ENCODE measurements around the gene GMIP. TPM values are rescaled to one million over a fixed set of nuclear protein-coding genes. Genes with fewer than 3 reads are reported as not detected.
"Not testable (repeated sequence)": the region's sequence is repeated elsewhere in the genome, so short reads cannot be mapped to it uniquely, and the experiment has no call there.

Gene GMIP
- total and polyA plus RNA-seq, 2 experiments from 2014 or later = 3.1 to 5.0 TPM

DNA sequence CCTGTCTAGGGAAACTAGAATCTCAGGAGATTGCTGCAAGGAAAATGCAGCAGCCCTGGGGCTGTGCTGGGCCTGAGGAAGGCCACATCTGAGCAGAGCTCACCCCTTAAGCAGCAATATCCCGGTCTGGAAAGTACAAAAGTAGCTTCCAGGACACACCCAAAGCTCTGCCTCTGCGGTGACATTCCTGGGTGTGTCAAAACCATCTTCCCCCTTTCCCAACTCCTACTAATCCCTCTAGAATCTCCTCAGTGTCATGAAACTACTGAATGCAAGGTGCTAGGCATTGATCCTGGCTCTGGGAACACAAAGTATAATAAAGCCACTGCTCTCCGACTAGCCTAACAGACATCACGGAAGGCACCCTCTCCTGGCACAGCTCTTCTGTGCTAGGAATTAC is 30.0 kb downstream of the GMIP start:
- no peaks in the 10 kb centered on the region for H3K79me2 ChIP-seq (ENCODE audit: insufficient read depth)
- no peak overlapping the region for H3K9ac ChIP-seq
- no peak overlapping the region; the same call in 1 of the 2 replicates for H3K27ac ChIP-seq
- H3K4me1 ChIP-seq (ENCODE audit: insufficient read depth) = peaks cover 7% of the 10 kb centered on the region
- no peak for TF ChIP-seq EZH2phosphoT487 (IDR thresholded peaks at IDR 0.05; ENCODE audit: insufficient read depth, low read depth)
- no peak for TF ChIP-seq EZH2 (IDR thresholded peaks at IDR 0.05; ENCODE audit: insufficient read depth, poor library complexity, severe bottlenecking)
- no peak overlapping the region for H2AFZ ChIP-seq
- in situ Hi-C loops (cut with MboI) = no loop called here
- H3K9me2 ChIP-seq (ENCODE audit: insufficient read depth) = no peaks in the 10 kb centered on the region
- H3K36me3 ChIP-seq (ENCODE audit: low read depth) = no peaks in the 10 kb centered on the region
- H3K4me3 ChIP-seq = no peak overlapping the region
- H3K4me2 ChIP-seq (ENCODE audit: unreplicated experiment) = peak overlapping the region; percentile 54
- peak; percentile 71 for DNase-seq
- no peaks in the 10 kb centered on the region for H3K9me3 ChIP-seq (ENCODE audit: low read depth)
- 57 to 61% methylated on average over 4 of the region's 4 CpGs for WGBS, 2 experiments (ENCODE audit: low coverage in 1 of 2, low lambda C conversion rate in 2 of 2, missing lambda C conversion rate in 2 of 2)
- H3F3A ChIP-seq (ENCODE audit: insufficient read depth) = peaks cover 5% of the 10 kb centered on the region; the same call in 1 of the 2 replicates
- no peaks in the 10 kb centered on the region for H3K27me3 ChIP-seq (replicated peaks; ENCODE audit: insufficient read depth)
- H4K20me1 ChIP-seq (ENCODE audit: insufficient read depth) = no peaks in the 10 kb centered on the region

DNA sequence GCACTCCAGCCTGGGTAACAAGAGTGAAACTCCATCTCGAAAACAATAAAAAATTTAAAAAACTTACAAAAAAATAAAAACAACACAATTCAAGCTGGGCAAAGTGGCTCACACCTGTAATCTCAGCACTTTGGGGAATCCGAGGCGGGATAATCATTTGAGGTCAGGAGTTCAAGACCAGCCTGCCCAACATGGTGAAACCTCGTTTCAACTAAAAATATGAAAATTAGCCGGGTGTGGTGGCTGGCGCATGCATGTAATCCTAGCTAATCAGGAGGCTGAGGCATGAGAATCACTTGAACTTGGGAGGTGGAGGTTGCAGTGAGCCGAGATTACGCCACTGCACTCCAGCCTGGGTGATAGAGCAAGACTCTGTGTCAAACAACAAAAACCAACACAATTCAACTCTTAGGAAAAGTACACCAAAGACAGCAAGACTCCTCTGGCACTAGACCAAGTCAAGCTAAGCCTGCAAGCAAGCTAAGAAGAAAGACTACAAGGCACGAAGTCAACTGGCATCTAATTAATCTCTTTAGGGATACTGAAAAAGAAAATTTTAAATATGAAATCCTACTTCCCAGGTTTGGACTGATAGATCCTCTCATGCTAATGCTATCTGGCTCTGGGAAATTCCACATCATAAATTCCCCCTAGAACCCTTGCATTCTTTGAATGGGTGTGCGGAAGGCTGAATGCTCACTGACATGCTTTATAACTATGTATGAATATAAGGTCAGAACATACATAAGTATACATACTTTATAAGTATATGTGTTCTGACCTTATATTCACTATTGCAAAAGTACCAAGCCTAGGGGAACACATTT is 32.9 kb downstream of the GMIP start:
- H3K9me3 ChIP-seq (ENCODE audit: low read depth) = no peaks in the 10 kb centered on the region
- no peak overlapping the region for H3K9ac ChIP-seq
- H3K4me3 ChIP-seq = no peak overlapping the region
- H4K20me1 ChIP-seq (ENCODE audit: insufficient read depth) = no peaks in the 10 kb centered on the region
- H2AFZ ChIP-seq = no peak overlapping the region
- H3K79me2 ChIP-seq (ENCODE audit: insufficient read depth) = no peaks in the 10 kb centered on the region
- H3K4me2 ChIP-seq (ENCODE audit: unreplicated experiment) = no peak overlapping the region
- 90% methylated on average over 10 of the region's 10 CpGs for WGBS, 2 experiments (ENCODE audit: low coverage in 1 of 2, low lambda C conversion rate in 2 of 2, missing lambda C conversion rate in 2 of 2)
- peaks cover 5% of the 10 kb centered on the region; the same call in 1 of the 2 replicates for H3F3A ChIP-seq (ENCODE audit: insufficient read depth)
- TF ChIP-seq EZH2 (IDR thresholded peaks at IDR 0.05; ENCODE audit: insufficient read depth, poor library complexity, severe bottlenecking) = no peak
- TF ChIP-seq EZH2phosphoT487 (IDR thresholded peaks at IDR 0.05; ENCODE audit: insufficient read depth, low read depth) = no peak
- no peaks in the 10 kb centered on the region for H3K36me3 ChIP-seq (ENCODE audit: low read depth)
- no peak for DNase-seq
- H3K27me3 ChIP-seq (replicated peaks; ENCODE audit: insufficient read depth) = no peaks in the 10 kb centered on the region
- no peak overlapping the region for H3K27ac ChIP-seq
- in situ Hi-C loops (cut with MboI) = no loop called here
- peaks cover 7% of the 10 kb centered on the region for H3K4me1 ChIP-seq (ENCODE audit: insufficient read depth)
- no peaks in the 10 kb centered on the region for H3K9me2 ChIP-seq (ENCODE audit: insufficient read depth)

DNA sequence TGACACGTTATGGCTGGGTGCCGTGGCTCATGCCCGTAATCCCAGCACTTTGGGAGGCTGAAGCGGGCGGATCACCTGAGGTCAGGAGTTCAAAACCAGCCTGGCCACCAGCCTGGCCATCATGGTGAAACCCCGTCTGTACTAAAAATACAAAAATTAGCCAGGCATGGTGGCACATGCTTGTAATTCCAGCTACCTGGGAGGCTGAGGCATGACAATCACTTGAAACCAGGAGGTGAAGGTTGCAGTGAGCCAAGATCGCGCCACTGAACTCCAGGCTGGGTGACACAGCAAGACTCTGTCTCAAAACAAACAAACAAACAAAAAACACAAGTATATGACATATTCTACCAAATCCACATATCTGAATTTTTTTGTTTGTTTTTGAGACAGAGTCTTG is 36.8 kb downstream of the GMIP start:
- H3K36me3 ChIP-seq (ENCODE audit: low read depth); H2AFZ ChIP-seq; H3K27me3 ChIP-seq (replicated peaks; ENCODE audit: insufficient read depth); H3K27ac ChIP-seq; H3K79me2 ChIP-seq (ENCODE audit: insufficient read depth); DNase-seq; H4K20me1 ChIP-seq (ENCODE audit: insufficient read depth); H3K4me2 ChIP-seq (ENCODE audit: unreplicated experiment); H3K9me2 ChIP-seq (ENCODE audit: insufficient read depth); in situ Hi-C loops (cut with MboI); H3K9ac ChIP-seq; H3K4me1 ChIP-seq (ENCODE audit: insufficient read depth); H3F3A ChIP-seq (ENCODE audit: insufficient read depth); H3K9me3 ChIP-seq (ENCODE audit: low read depth); H3K4me3 ChIP-seq: not testable (repeated sequence)
- 94 to 95% methylated on average over 8 of the region's 8 CpGs for WGBS, 2 experiments (ENCODE audit: low coverage in 1 of 2, low lambda C conversion rate in 2 of 2, missing lambda C conversion rate in 2 of 2)

DNA sequence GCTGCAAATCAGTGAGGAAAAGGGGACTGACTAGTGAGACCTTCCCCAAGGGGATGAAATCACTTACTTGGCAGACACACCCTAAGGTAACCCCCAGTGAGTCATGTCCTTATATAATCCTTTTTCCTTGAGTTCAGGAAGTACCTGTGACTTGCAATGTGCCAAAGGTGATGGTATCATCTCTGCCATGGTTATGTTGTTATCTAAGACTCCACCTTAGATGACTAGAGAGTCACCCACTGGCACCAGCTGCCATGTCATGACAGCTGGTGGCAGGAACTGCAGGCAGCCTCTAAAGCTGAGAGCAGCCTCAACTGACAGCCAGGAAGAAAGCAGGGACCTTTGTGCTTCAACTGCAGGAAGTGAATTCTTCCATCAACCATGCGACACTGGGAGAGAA is 37.4 kb downstream of the GMIP start:
- H3K4me3 ChIP-seq = no peak overlapping the region
- H3K9ac ChIP-seq = no peak overlapping the region
- no peak overlapping the region for H3K27ac ChIP-seq
- 100% methylated on average over 1 of the region's 1 CpG for WGBS, 2 experiments (ENCODE audit: low coverage in 1 of 2, low lambda C conversion rate in 2 of 2, missing lambda C conversion rate in 2 of 2)
- no peaks in the 10 kb centered on the region for H3K27me3 ChIP-seq (replicated peaks; ENCODE audit: insufficient read depth)
- in situ Hi-C loops (cut with MboI) = no loop called here
- H3K9me2 ChIP-seq (ENCODE audit: insufficient read depth) = no peaks in the 10 kb centered on the region
- H3K9me3 ChIP-seq (ENCODE audit: low read depth) = no peaks in the 10 kb centered on the region
- no peaks in the 10 kb centered on the region for H4K20me1 ChIP-seq (ENCODE audit: insufficient read depth)
- no peak overlapping the region for H2AFZ ChIP-seq
- H3K4me1 ChIP-seq (ENCODE audit: insufficient read depth) = no peaks in the 10 kb centered on the region
- DNase-seq = no peak
- H3K36me3 ChIP-seq (ENCODE audit: low read depth) = no peaks in the 10 kb centered on the region
- no peaks in the 10 kb centered on the region for H3K79me2 ChIP-seq (ENCODE audit: insufficient read depth)
- TF ChIP-seq EZH2 (IDR thresholded peaks at IDR 0.05; ENCODE audit: insufficient read depth, poor library complexity, severe bottlenecking) (no peak), EZH2phosphoT487 (IDR thresholded peaks at IDR 0.05; ENCODE audit: insufficient read depth, low read depth) (no peak)
- no peak overlapping the region for H3K4me2 ChIP-seq (ENCODE audit: unreplicated experiment)
- no peaks in the 10 kb centered on the region for H3F3A ChIP-seq (ENCODE audit: insufficient read depth)
